HCEC 1CT (cell line): ENCODE measurements around the gene COPG2.

ENCODE experiments used
- DNase-seq: peaks from one replicate; pipeline ENCODE4 v3.0.0-alpha.2; 2017

Gene COPG2

GRCh38 chr7:130491841-130492522 is 176.6 kb downstream of the COPG2 start, which contains the start of gene MEST:
Gene MEST, plus strand, starts transcription at chr7:130492085. Its CDS starts 229 bp downstream, at chr7:130492314.
- peak; percentile 18 for DNase-seq

GRCh38 chr7:130490888-130491804 is 177.4 kb downstream of the COPG2 start:
- no peak for DNase-seq

- no peak for DNase-seq
These were observed 178.2 kb downstream of the COPG2 start for GRCh38 chr7:130490311-130490791.

GRCh38 chr7:130489140-130489983 is 179.2 kb downstream of the COPG2 start:
- no peak for DNase-seq

- no peak for DNase-seq
These were observed 180.0 kb downstream of the COPG2 start for GRCh38 chr7:130488392-130489139.

- DNase-seq, result no peak
These were observed 181.6 kb downstream of the COPG2 start for GRCh38 chr7:130486954-130487436.

- no peak for DNase-seq
These were observed 182.2 kb downstream of the COPG2 start for GRCh38 chr7:130486114-130486953.

- no peak for DNase-seq
These were observed 182.8 kb downstream of the COPG2 start for GRCh38 chr7:130485734-130486113.

GRCh38 chr7:130483031-130483430 is 185.5 kb downstream of the COPG2 start:
- DNase-seq, result no peak

GRCh38 chr7:130481898-130482297 is 186.7 kb downstream of the COPG2 start:
- DNase-seq, result no peak

GRCh38 chr7:130479716-130480400 is 188.7 kb downstream of the COPG2 start:
- no peak for DNase-seq

- no peak for DNase-seq
These were observed 189.6 kb downstream of the COPG2 start for GRCh38 chr7:130478991-130479390.

- no peak for DNase-seq
These were observed 192.0 kb downstream of the COPG2 start for GRCh38 chr7:130476297-130477150.

- no peak for DNase-seq
These were observed 192.8 kb downstream of the COPG2 start for GRCh38 chr7:130475776-130476175.

- DNase-seq, result no peak
These were observed 194.7 kb downstream of the COPG2 start for GRCh38 chr7:130473876-130474275.

- no peak for DNase-seq
These were observed 195.3 kb downstream of the COPG2 start for GRCh38 chr7:130473289-130473688.

GRCh38 chr7:130471974-130472373 is 196.6 kb downstream of the COPG2 start:
- no peak for DNase-seq

- DNase-seq, result no peak
These were observed 199.9 kb downstream of the COPG2 start for GRCh38 chr7:130468612-130469011.
